Muscle of back (tissue), 11 donors: ENCODE measurements around the gene DMAC2. TPM values are rescaled to one million over a fixed set of nuclear protein-coding genes. Genes with fewer than 3 reads are reported as not detected.
"Not testable (repeated sequence)": the region's sequence is repeated elsewhere in the genome, so short reads cannot be mapped to it uniquely, and the experiment has no call there.

Experiments
- DNase-seq, 3 donors: peaks; one replicate each; pipeline versions ENCODE4 v3.0.0 to v3.0.0-alpha.2; 2013
- polyA plus RNA-seq, 10 donors: library from polyadenylated mRNA; unstranded; fragments of 120-200 nt; gene quantifications; one replicate each; pipeline ENCODE4 v1.2.1, GENCODE V29; 2013; ENCODE audit not compliant: insufficient read length in 10 of 10

DMAC2 gene
- polyA plus RNA-seq, 10 donors, result 34.1 to 43.7 (median 39.3) TPM

DNA sequence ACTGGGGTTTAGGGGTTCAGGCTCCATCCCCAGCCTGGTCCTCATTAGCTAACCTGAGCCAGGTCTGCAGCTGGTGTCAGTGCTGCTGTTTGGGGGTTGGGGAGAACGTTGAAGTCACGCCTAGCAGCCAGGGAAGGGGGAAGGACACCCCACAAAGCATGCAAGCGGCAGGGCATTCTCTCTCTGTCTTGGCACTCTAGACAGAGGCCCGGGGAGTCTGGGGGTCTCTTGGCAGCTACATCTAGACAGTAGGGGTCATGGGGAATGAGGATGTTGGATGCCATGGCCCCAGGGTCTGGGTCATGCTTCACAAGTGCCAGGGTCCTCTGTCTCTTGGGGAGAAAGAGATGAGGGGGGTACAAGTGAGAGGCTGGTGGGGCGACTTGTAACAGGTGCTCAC is 5.9 kb upstream of the DMAC2 start:
- DNase-seq, result no peak

DNA sequence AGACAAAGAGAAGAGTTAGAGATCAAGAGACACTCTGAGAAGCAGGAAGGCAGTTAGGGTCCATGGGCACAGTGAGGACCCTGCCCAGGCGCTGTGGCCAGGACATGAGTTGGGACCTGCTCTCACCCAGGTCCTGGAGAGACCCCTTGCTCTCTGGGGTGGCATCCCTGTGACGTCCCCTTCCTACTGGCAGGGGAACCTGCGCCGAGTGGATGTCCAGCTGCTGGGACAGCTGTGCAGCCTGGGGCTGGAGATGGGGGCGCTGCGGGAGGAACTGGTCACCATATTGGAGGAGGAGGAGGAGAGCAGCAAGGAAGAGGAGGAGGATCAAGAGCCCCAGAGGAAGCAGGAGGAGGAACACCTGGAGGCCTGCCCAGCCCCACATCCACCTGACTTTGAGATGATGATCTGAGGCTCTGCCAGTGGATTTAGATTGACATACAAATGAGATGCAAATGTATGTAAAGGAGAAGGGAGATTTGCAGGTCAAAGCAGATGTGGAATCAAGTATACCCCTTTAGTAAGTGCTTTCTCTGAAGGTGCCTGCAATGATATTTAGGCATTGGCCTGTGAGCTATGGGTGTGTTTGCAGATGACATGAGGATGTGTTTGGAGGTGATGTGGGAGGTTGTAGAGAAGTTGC is 4.2 kb upstream of the DMAC2 start:
- no peak for DNase-seq

DNA sequence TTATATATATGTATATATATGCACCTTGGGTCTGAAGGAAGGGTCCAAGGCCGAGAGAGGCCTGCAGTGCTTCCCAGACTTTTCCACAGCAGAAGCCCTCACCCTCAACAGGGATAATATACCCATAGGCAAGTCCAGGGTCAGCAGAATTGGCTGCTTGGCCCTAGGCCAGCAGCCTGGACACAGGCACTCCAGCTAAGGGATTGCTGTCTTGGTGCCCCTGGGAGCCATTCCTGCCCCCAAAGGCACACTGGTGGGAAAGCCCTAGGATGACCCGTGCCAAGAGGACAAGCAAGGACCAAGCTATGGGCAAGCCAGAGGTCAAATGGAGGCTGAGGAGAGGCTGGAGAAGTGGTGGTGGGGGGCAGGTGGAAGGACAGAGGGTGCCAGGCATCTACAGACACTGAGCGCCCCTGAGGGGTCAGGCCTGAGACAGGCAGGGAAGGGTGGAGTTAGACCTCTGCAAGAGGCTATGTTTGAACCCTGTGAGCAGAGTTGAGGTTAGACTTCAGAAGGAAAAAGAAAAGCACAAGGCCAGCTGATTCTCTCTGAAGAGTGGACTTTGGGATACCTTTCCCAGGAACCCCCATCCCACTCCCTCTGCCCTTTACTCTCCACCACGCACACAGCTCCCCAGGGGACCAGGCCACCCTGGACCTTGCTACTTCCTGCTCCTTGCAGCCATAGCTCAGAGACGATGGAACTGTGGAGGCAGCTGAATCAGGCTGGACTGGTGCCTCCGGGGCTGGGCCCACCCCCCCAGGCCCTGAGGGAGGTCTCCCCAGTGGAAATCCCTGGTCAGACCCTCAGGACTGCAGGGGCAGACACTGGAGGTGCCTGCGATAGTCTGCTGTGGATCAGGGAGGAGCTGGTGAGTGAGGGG is 3.0 kb upstream of the DMAC2 start, which contains the start of gene ERICH4:
ERICH4 (plus strand) TSS at position 684 of the 883 bp plus-strand sequence; CDS start at position 698, 14 bp downstream.
- DNase-seq, result no peak

DNA sequence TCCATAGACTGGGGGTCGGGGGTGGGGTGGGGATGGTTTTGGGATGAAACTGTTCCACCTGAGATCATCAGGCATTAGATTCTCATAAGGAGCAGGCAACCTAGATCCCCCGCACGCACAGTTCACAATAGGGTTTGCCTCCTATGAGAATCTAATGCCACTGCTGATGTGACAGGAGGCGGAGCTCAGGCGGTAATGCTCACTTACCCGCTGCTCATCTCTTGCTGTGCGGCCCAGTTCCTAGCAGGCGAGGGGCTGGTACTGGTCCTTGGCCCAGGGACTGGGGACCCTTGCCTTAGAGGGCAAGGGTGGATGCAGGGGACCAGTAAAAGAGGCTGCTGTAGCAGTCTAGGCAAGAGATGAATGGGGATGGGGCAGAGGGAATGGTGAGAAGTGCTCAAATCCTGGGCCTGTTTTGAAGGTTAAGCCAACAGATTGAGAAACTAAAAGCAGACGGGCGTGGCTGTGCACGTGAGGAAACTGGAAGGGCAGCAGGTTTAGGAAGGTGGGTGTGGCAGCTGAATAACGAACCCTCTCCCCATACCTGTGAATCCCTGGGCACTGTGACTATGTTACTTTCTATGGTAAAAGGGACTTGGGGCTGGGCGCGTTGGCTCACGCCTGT is 1.7 kb upstream of the DMAC2 start:
- DNase-seq, result no peak

DNA sequence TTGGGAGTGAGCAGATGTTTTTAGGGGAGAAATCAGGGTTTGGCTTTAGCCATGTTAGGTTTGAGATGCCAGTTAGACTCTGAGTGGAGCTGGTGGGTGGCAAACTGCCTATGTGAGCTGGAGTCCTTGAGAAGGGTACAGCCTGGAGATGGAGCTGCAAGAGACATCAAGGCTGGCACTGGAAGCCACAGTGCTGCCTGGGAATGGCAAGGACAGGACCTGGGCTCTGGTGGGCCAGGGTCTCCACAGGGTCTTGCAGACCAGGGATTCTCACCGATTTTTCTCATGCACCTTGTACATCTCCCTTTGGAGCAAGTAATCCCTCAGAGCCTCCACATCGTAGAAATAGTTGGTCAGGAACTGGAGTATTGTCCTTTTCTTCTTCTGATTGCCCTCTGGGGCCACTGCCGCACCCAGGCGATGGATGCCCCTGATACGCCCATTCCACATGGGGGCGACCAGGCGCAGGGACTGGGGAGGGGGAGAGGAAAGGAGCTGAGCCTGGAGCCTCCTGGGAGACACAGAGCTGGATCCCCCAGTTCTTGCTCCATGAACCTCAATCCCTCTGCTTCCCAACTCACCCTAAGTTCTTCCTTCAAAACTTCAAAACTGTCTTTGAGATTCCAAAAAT is 1.7 kb downstream of the DMAC2 start:
- DNase-seq, result no peak

DNA sequence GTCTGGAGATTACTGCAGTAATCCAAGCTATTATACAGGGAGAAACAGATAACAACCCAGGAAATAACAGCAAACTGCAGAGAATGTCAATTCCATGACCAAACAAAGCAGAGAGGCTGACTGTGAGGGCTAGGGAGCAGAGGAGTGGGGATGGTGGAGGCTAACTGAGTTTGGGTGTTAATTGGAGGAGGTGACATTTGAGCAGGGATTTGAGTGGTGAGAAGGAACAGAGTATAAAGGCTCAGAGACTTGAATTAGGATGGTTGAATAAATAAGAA is 3.1 kb downstream of the DMAC2 start:
- no peak for DNase-seq

DNA sequence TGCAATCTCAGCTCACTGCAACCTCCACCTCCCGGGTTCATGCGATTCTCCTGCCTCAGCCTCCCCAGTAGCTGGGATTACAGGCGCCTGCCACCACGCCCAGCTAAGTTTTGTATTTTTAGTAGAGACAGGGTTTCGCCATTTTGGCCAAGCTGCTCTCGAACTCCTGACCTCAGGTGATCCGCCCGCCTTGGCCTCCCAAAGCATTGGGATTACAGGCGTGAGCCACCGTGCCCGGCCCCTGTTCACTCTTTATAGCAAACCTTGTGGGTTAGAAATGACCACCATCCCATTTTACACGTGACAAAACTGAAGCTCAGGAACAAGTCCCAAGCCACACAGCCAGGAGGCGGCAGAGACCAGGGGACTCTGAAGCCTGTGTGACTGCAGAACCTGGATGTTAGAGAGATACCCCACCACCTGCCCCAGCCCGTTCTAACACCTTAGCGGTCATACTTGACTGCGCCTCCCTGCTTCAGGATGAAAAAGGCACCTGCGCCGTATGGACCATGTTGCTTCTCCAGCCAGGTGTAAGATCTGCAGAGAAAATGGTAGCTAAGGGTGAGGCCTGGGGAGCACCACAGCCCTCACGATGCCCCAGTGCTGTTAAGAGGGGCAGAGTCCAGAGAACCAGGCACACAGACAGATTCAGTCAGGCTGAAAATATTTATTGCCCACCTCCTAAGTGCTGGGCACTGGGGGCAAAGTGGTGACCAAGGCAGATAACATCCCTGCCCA is 3.6 kb downstream of the DMAC2 start:
- no peak for DNase-seq

DNA sequence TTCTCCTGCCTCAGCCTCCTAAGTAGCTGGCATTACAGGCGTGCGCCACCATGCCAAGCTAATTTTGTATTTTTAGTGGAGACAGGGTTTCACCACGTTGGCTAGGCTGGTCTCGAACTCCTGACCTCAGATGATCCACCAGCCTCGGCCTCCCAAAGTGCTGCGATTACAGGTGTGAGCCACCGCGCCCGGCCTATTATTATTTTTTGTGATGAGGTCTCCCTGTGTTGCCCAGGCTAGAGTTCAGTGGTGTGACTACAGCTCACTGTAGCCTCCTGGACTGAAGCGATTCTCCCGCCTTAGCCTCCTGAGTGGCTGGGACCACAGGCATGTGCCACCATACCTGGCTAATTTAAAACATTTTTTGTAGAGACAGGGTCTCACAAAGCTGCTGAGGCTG is 4.3 kb downstream of the DMAC2 start:
- DNase-seq, result not testable (repeated sequence)

DNA sequence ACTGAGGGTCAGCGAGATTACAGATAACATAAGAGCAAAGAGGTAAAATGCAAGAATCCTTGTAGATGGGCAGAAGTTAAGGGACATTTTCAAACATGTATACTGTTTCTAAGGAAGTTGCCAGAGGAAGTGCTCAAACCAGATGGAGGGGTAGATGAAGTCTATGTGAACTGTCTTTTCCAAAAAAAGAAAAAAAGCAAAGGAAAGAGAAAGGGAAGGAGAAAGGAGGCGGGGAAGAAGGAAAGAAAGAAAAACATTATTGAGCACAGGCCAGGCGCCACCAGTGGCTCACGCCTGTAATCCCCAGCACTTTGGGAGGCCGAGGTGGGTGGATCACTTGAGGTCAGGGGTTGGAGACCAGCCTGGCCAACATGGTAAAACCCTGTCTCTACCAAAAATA is 5.3 kb downstream of the DMAC2 start:
- no peak for DNase-seq

DNA sequence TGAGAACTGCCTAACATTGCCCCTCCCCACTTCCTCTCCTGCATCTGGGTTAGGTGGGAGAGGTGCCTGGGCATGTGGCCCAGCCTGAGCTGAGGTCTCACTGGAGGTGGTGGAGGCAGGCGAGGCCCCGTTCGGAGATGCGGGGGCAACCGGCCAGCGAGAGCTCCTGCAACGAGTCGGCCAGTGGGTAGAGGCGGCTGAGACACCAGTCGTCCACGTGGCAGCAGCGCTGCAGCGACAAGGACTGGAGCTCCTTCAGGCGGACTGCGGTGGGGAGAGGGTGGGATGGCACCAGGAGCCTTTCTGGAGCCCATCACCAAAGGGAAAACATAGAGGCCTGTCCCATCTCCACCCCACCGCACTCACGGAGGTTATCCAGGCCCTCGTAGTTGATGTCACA is 6.5 kb downstream of the DMAC2 start:
- DNase-seq, result no peak

DNA sequence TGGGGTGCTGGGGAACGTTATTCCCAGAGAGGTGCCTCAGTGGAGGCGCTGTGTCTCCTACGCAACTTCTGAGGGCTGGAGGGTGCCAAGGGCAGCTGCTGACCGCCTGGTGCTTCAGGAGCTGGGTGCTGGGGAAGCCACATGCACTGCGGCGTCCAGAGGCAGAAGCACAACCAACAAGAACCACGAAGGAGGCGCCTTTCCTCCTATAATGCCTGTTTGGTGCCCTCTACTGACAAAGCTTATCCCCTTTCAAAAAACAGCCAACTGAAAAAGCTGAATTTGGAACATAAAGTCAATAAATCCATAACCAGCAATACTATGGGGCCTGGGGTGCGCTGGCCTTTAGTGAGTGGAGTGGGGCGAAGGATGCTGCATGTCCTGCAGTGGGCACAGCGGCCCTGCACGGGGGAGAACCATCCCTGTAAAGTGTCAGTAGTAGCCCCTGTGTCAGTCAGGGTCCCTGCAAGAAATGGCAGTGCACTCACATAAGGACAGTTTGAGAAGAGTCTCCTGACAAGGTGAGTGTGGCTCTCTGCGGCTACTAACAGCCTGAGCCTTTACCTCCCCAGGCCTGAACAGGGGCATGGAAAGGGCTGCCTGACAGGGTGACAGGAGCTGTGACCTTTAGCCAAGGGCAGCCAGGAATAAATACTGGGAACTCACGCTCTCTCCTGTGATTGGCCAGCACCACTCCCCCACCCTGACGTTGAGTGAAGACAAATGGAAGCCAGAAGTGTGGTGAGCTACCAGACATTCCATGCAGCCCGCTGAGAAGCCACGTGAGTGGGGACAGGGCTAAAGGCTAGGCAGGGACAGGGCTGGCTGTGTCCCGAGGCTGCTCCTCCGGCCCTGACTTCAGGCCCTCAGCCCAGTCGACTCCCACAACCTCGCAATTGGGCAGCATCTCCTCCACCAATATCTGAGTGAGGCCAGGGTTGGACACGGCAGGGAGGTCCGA is 8.0 kb downstream of the DMAC2 start:
- DNase-seq, result peak in 1 of 3 donors; percentile 35

DNA sequence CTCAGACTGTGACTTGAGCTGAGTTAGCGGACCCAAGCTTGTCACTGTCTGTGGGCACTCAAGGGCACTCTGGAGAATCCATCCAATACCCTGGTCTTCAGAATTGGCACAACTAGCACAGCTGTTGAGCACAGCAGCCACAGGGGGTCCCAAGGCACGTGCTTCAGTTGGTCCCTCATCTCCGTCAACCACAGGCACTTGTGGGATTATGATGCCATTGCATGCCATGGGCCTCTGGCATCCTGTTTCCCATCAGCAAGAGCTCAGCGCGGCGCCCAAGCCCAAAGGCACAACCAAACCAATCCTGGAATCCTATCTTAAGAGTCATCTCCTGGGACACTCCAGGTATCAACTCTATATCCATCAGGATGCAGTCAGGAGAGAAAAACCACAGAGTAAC is 8.8 kb downstream of the DMAC2 start:
- DNase-seq, result no peak

DNA sequence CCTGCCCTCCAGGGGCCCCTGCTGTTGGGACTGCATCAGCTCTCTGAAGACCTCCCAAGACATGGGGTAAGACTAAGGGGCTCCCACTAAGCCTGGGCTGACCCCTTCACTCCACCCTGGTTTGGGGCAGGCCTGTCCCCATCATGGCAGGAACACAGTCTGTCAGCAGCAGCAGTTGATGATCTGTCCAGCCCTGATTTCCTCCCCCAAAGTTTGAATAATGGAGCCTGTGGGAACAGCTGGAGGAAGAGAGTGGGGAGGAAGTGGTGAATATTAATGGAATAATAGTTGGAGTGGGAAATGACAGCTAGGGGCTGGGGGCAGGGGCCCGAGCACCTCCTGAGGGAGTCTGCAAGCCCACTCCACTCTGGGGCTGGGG is 11.2 kb downstream of the DMAC2 start:
- no peak for DNase-seq

DNA sequence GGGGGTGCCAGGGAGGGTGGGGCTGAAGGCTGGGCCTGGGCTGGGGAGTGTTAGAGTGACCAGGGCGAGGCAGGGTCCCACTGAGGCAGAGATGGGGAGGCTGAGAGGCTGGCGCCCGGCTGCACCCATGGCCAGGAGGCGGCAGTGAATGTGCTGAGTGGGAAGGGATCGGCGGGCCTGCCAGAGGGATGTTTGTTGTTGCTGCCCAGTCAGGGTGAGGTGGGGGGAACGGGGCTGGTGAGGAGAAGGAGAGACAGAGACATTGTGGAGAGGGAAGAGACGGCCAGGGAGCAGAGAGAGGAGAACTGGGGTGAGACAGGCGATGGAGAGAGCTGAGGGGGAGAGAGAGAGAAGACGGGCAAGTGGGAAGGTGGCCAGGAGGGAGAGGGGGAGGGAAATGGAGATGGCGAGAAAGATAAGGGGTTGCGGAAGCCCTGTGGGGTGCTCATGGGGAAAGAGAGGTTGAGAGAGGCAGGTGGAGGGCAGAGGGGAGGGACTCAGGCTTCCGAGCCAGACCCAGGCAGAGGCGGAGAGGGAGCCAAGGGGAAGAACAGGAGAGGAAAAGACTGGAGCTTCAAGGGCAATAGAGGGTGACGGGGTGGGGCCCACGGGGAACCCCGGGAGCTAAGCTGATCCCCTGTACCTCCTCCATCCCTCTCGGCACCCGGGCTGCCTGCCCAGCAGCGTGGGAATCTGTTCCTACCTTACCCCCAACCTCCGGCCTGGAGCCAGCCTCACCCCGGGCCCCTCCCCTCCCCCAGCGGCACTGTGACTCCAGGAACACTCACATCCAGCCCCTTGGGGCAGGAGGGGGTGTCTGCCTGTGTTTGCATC is 11.8 kb downstream of the DMAC2 start:
- no peak for DNase-seq

DNA sequence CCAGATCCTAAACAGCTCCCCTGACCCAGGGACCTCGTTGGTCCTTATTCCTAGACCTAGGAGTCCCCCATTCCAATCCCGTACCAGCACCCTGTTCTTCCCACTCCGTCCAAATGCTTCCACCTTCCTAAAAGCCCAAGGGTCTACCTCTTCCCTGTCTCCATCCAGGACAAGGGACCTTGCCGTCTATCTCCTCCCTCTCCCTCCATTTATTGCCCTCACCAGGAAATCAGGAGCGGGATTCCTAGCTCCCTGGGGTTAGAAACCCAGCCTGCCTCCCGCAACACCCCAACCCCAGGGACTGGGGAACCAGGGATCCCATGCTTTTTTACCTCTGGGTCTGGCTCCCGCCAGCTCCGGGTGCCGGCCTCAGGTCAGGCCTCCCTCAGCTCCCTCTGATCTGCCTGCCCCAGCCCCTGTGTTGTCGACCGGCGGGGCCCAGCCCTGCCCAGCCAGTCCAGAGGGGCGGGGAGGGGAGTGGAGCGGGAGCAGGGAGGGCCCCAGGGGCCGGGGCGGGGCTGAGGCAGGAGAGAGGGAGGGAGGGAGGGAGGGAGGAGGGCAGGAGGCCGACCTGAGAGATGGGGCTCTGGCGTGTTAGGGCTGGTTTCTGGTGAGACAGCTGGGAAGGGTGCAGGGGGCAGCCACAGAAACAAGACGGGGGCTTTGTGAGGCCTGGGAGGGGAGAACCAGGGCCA is 12.6 kb downstream of the DMAC2 start, which contains the start of gene B3GNT8:
B3GNT8 (minus strand) TSS at position 423 of the 695 bp plus-strand sequence. CDS start 596 bp downstream, outside the sequence.
- DNase-seq, result peak; percentile 60 to 86 (median 66)

DNA sequence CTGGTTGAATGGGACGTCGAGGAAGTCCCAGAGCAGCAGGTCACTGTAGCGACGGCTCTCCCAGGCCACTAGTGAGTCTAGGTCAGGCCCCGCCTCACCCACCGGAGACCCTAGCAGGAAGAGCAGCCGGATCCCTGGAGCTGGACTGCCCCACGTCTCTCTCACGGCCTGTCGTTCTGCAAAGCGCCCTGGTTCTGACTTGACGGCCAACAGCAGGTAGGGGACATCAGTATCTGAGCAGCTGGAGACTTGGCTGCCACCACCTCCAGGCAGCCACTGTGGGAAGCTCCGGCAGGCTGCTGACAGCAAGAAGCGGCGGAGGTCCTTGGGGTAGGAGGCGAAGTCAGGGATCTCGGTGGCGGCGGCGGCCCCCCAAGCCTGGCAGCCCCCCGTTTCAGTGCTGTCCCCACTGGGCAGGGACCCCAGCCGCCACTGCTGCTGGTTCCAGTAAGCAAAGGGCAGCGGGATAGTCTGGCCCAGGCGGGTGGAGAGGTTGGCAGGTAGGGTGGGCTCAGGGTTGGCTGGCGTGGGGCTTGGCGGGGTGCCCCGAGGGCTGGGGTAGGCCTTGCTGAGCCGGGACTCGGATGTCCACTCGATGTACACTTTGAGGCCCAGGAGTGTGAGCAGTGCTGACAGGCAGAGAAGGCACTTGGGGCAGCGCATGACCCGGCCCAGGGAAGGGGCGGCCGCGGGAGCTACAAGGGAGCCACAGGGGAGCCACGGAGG is 13.4 kb downstream of the DMAC2 start:
- no peak for DNase-seq

DNA sequence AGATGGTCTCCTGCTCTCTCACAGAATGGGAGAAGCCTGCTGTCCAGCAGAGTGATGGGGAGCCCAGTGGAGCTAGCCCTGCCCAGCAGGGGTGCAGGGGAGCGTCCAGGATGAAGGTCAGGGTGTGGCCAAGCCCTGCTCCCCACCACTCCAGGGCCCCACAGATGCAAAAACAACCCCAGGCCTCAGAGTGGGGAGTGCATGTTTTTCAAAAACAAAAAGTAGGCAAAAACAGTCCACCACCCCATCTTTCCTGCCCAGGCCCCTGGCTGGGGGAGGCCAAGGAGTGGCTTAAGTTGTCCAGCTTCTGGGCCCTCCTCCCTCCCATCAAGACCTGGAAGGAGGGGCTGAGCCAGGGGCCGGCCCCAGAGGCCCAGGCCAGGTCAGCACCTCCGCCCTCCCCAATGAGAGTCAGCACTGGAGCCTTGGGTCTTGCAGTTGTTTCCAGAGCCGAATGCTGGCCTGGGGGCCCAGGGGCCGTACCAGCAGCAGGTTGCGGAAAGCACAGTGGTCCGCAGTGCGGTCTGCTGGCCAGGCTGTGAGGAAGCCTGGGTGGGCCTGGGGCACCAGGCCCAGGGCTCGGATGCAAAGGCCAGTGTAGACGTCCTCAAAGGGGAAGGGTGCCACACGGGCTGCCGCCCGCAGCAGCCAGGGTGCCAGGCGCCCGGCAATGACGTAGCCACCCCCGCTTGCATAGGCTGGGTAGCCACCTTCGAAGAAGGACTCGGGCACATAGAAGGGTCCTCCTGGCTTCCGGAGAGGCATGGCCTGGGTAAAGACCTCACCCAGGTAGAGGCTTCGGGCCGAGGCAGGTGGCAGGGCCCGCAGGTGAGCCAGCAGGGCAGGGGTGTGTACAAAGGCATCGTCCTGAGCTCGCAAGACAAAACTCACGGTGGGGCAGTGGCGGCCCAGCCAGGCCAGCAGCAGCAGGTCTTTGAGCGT is 14.3 kb downstream of the DMAC2 start:
- no peak for DNase-seq
